IPS-18c (cell line): ENCODE data around the gene GALNTL6.

Source experiments
- H3K4me3 ChIP-seq: 2 replicates; pipeline ENCODE4 v1.7.0; 2013; ENCODE audit warnings: low read depth, mild to moderate bottlenecking, low read length, moderate library complexity; ENCODE audit not compliant: insufficient read depth
- H3K9me3 ChIP-seq: one replicate; pipeline ENCODE4 v1.6.1; 2013; ENCODE audit warnings: mild to moderate bottlenecking, low read length, moderate library complexity; ENCODE audit not compliant: control insufficient read depth, insufficient read depth

GALNTL6 gene

GRCh38 chr4:172207886-172208285, 394.7 kb downstream of the GALNTL6 start:
- Histone ChIP-seq H3K4me3 (no peak overlapping the region), H3K9me3 (no peaks in the 10 kb centered on the region)

- Histone ChIP-seq H3K9me3 (no peaks in the 10 kb centered on the region), H3K4me3 (no peak overlapping the region)
These were observed 407.5 kb downstream of the GALNTL6 start for GRCh38 chr4:172220679-172221078.

- no peaks in the 10 kb centered on the region for H3K9me3 ChIP-seq
- no peak overlapping the region for H3K4me3 ChIP-seq
These were observed 412.3 kb downstream of the GALNTL6 start for GRCh38 chr4:172225457-172225856.

GRCh38 chr4:172232966-172233365, 419.8 kb downstream of the GALNTL6 start:
- Histone ChIP-seq H3K4me3 (no peak overlapping the region), H3K9me3 (no peaks in the 10 kb centered on the region)

GRCh38 chr4:172243551-172243950, 430.3 kb downstream of the GALNTL6 start:
- Histone ChIP-seq H3K4me3 (no peak overlapping the region), H3K9me3 (no peaks in the 10 kb centered on the region)

GRCh38 chr4:172245516-172245915, 432.3 kb downstream of the GALNTL6 start:
- Histone ChIP-seq H3K9me3 (no peaks in the 10 kb centered on the region), H3K4me3 (no peak overlapping the region)

- Histone ChIP-seq H3K4me3 (no peak overlapping the region), H3K9me3 (no peaks in the 10 kb centered on the region)
These were observed 440.2 kb downstream of the GALNTL6 start for GRCh38 chr4:172253409-172253808.

GRCh38 chr4:172256820-172257219, 443.6 kb downstream of the GALNTL6 start:
- H3K4me3 ChIP-seq = no peak overlapping the region
- H3K9me3 ChIP-seq = no peaks in the 10 kb centered on the region

GRCh38 chr4:172270397-172270796, 457.2 kb downstream of the GALNTL6 start:
- H3K9me3 ChIP-seq = no peaks in the 10 kb centered on the region
- no peak overlapping the region for H3K4me3 ChIP-seq

- Histone ChIP-seq H3K4me3 (no peak overlapping the region), H3K9me3 (no peaks in the 10 kb centered on the region)
These were observed 473.9 kb downstream of the GALNTL6 start for GRCh38 chr4:172287117-172287516.

GRCh38 chr4:172305698-172306097, 492.5 kb downstream of the GALNTL6 start:
- H3K4me3 ChIP-seq = no peak overlapping the region
- H3K9me3 ChIP-seq = no peaks in the 10 kb centered on the region

GRCh38 chr4:172308078-172308477, 494.9 kb downstream of the GALNTL6 start:
- Histone ChIP-seq H3K4me3 (no peak overlapping the region), H3K9me3 (no peaks in the 10 kb centered on the region)

GRCh38 chr4:172311682-172312081, 498.5 kb downstream of the GALNTL6 start:
- Histone ChIP-seq H3K4me3 (no peak overlapping the region), H3K9me3 (no peaks in the 10 kb centered on the region)

GRCh38 chr4:172323288-172323687, 510.1 kb downstream of the GALNTL6 start:
- Histone ChIP-seq H3K4me3 (no peak overlapping the region), H3K9me3 (no peaks in the 10 kb centered on the region)

GRCh38 chr4:172344308-172344938, 531.2 kb downstream of the GALNTL6 start:
- H3K9me3 ChIP-seq = no peaks in the 10 kb centered on the region
- no peak overlapping the region for H3K4me3 ChIP-seq

- H3K4me3 ChIP-seq = no peak overlapping the region
- H3K9me3 ChIP-seq = no peaks in the 10 kb centered on the region
These were observed 535.2 kb downstream of the GALNTL6 start for GRCh38 chr4:172348426-172348825.

- H3K9me3 ChIP-seq = no peaks in the 10 kb centered on the region
- H3K4me3 ChIP-seq = no peak overlapping the region
These were observed 539.2 kb downstream of the GALNTL6 start for GRCh38 chr4:172352356-172352755.

GRCh38 chr4:172356016-172356415, 542.8 kb downstream of the GALNTL6 start:
- no peak overlapping the region for H3K4me3 ChIP-seq
- H3K9me3 ChIP-seq = no peaks in the 10 kb centered on the region

- no peak overlapping the region for H3K4me3 ChIP-seq
- no peaks in the 10 kb centered on the region for H3K9me3 ChIP-seq
These were observed 543.9 kb downstream of the GALNTL6 start for GRCh38 chr4:172357006-172357540.
